Colonic mucosa (tissue), 4 donors: Measurements from ENCODE around the gene FREY1. TPM values are rescaled to one million over a fixed set of nuclear protein-coding genes. Genes with fewer than 3 reads are reported as not detected.

Experiments
- DNase-seq: peaks from one replicate; pipeline ENCODE4 v3.0.0-alpha.2; 2020
- H3K27ac ChIP-seq: fragments of 200-600 bp; one replicate; pipeline ENCODE4 v1.8.0; 2021
- H3K27me3 ChIP-seq: fragments of 200-600 bp; one replicate; pipeline ENCODE4 v1.8.0; 2021
- H3K36me3 ChIP-seq: fragments of 200-600 bp; one replicate; pipeline ENCODE4 v1.8.0; 2021
- H3K4me1 ChIP-seq: fragments of 200-600 bp; one replicate; pipeline ENCODE4 v1.8.0; 2021; ENCODE audit warnings: mild to moderate bottlenecking
- H3K4me3 ChIP-seq: fragments of 200-600 bp; one replicate; pipeline ENCODE4 v1.8.0; 2021
- H3K9ac ChIP-seq, 2 donors: one replicate each; pipeline ENCODE4 v1.7.0; 2013; ENCODE audit warnings: control low read depth in 2 of 2, low read depth in 2 of 2, low read length in 2 of 2
- H3K9me3 ChIP-seq: fragments of 200-600 bp; one replicate; pipeline ENCODE4 v1.8.0; 2021
- CTCF ChIP-seq: fragments of 200-600 bp; IDR thresholded peaks from one replicate; pipeline ENCODE4 v1.8.0; 2022; ENCODE audit warnings: antibody characterized with exemption, mild to moderate bottlenecking
- intact Hi-C: fragments of 100-400 bp; cut with DNase I; formaldehyde crosslinking; loops from one replicate; pipeline ENCODE4 v1.14.1; 2022
- total RNA-seq, 2 donors: library from RNA; stranded (reverse); fragmentation: NEBNext Ultra II Directional in 1 of 2; extraction: Animal tissue kit (Norgen Biotek cat#: 25700) in 1 of 2; gene quantifications; one replicate each; pipeline ENCODE4 v1.2.1, GENCODE V29; 2021
- donor health status: healthy.
- donor health status: DM: no; HTN: no; CAD: no.
- donor health status: DM: no; HTN: no; CAD: no.

FREY1 gene
- total RNA-seq, 2 donors from 2014 or later = 1.1 TPM; not detected in 1

- Histone ChIP-seq H3K4me3 (peak overlapping the region; percentile 45), H3K27ac (no peak overlapping the region), H3K27me3 (peaks cover 7% of the 10 kb centered on the region), H3K9ac (no peak overlapping the region), H3K36me3 (no peaks in the 10 kb centered on the region), H3K4me1 (peaks cover 8% of the 10 kb centered on the region), H3K9me3 (no peaks in the 10 kb centered on the region)
- intact Hi-C loops = no loop called here
- no peak for TF ChIP-seq CTCF
- DNase-seq = peak; percentile 69
These were observed 7.5 kb downstream of the FREY1 start for GRCh38 chr11:45899448-45900174.

- intact Hi-C loops = no loop called here
- Histone ChIP-seq H3K4me3 (peak overlapping the region; percentile 45), H3K27me3 (peaks cover 7% of the 10 kb centered on the region), H3K4me1 (peaks cover 8% of the 10 kb centered on the region), H3K36me3 (no peaks in the 10 kb centered on the region), H3K9ac (no peak overlapping the region), H3K9me3 (no peaks in the 10 kb centered on the region), H3K27ac (no peak overlapping the region)
- DNase-seq = no peak
- no peak for TF ChIP-seq CTCF
These were observed 8.0 kb downstream of the FREY1 start for GRCh38 chr11:45899086-45899447.

GRCh38 chr11:45897556-45897955, 9.5 kb downstream of the FREY1 start:
- no peak overlapping the region for H3K9ac ChIP-seq
- H3K4me1 ChIP-seq = peaks cover 8% of the 10 kb centered on the region
- no peaks in the 10 kb centered on the region for H3K9me3 ChIP-seq
- no peaks in the 10 kb centered on the region for H3K36me3 ChIP-seq
- H3K4me3 ChIP-seq = no peak overlapping the region
- TF ChIP-seq CTCF = no peak
- peaks cover 7% of the 10 kb centered on the region for H3K27me3 ChIP-seq
- no peak for DNase-seq
- H3K27ac ChIP-seq = no peak overlapping the region
- intact Hi-C loops = no loop called here

GRCh38 chr11:45896422-45896984, 10.6 kb downstream of the FREY1 start:
- H3K36me3 ChIP-seq = no peaks in the 10 kb centered on the region
- intact Hi-C loops = no loop called here
- peaks cover 7% of the 10 kb centered on the region for H3K27me3 ChIP-seq
- peaks cover 8% of the 10 kb centered on the region for H3K4me1 ChIP-seq
- H3K9me3 ChIP-seq = no peaks in the 10 kb centered on the region
- DNase-seq = no peak
- no peak overlapping the region for H3K9ac ChIP-seq
- no peak overlapping the region for H3K4me3 ChIP-seq
- no peak overlapping the region for H3K27ac ChIP-seq
- TF ChIP-seq CTCF = no peak

- Histone ChIP-seq H3K4me3 (no peak overlapping the region), H3K27ac (no peak overlapping the region), H3K36me3 (no peaks in the 10 kb centered on the region), H3K4me1 (peaks cover 8% of the 10 kb centered on the region), H3K27me3 (peaks cover 7% of the 10 kb centered on the region), H3K9me3 (no peaks in the 10 kb centered on the region), H3K9ac (no peak overlapping the region)
- intact Hi-C loops = no loop called here
- TF ChIP-seq CTCF = no peak
- DNase-seq = no peak
These were observed 11.4 kb downstream of the FREY1 start for GRCh38 chr11:45895553-45896259.
